Measurements from ENCODE around the gene ZFYVE28. TPM values are rescaled to one million over a fixed set of nuclear protein-coding genes. Genes with fewer than 3 reads are reported as not detected.

ZFYVE28 gene
- total RNA-seq, 3 donors from 2014 or later = 12.3 to 14.1 (median 13.9) TPM

GRCh38 chr4:2449051-2449450 lies 30.6 kb upstream of the ZFYVE28 start:
- no peak for DNase-seq (ENCODE audit: low spot score in 2 of 2)
- TF ChIP-seq, protein P1, sequence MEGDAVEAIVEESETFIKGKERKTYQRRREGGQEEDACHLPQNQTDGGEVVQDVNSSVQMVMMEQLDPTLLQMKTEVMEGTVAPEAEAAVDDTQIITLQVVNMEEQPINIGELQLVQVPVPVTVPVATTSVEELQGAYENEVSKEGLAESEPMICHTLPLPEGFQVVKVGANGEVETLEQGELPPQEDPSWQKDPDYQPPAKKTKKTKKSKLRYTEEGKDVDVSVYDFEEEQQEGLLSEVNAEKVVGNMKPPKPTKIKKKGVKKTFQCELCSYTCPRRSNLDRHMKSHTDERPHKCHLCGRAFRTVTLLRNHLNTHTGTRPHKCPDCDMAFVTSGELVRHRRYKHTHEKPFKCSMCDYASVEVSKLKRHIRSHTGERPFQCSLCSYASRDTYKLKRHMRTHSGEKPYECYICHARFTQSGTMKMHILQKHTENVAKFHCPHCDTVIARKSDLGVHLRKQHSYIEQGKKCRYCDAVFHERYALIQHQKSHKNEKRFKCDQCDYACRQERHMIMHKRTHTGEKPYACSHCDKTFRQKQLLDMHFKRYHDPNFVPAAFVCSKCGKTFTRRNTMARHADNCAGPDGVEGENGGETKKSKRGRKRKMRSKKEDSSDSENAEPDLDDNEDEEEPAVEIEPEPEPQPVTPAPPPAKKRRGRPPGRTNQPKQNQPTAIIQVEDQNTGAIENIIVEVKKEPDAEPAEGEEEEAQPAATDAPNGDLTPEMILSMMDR (IDR thresholded peaks at IDR 0.05) = no peak
- no peak for TF ChIP-seq POLR2AphosphoS5 (IDR thresholded peaks at IDR 0.05)
- TF ChIP-seq POLR2A (IDR thresholded peaks at IDR 0.05) = no peak
- Histone ChIP-seq H3K27me3 (no peaks in the 10 kb centered on the region), H3K4me1 (no peaks in the 10 kb centered on the region), H3K4me3 (no peak overlapping the region), H3K36me3 (no peaks in the 10 kb centered on the region), H3K9me3 (no peaks in the 10 kb centered on the region), H3K27ac (no peak overlapping the region)
- intact Hi-C loops (cut with DNase I; ENCODE audit: low total_unique reads) = no loop called here

- Histone ChIP-seq H3K9me3 (no peaks in the 10 kb centered on the region), H3K27ac (no peak overlapping the region), H3K4me3 (no peak overlapping the region), H3K4me1 (no peaks in the 10 kb centered on the region), H3K36me3 (no peaks in the 10 kb centered on the region), H3K27me3 (no peaks in the 10 kb centered on the region)
- TF ChIP-seq POLR2A (IDR thresholded peaks at IDR 0.05) = no peak
- no peak for TF ChIP-seq POLR2AphosphoS5 (IDR thresholded peaks at IDR 0.05)
- TF ChIP-seq, protein P1 (IDR thresholded peaks at IDR 0.05) = no peak
- intact Hi-C loops (cut with DNase I; ENCODE audit: low total_unique reads) = no loop called here
- DNase-seq (ENCODE audit: low spot score in 2 of 2) = no peak
Observed at GRCh38 chr4:2448589-2448988, 30.1 kb upstream of the ZFYVE28 start.

DNA sequence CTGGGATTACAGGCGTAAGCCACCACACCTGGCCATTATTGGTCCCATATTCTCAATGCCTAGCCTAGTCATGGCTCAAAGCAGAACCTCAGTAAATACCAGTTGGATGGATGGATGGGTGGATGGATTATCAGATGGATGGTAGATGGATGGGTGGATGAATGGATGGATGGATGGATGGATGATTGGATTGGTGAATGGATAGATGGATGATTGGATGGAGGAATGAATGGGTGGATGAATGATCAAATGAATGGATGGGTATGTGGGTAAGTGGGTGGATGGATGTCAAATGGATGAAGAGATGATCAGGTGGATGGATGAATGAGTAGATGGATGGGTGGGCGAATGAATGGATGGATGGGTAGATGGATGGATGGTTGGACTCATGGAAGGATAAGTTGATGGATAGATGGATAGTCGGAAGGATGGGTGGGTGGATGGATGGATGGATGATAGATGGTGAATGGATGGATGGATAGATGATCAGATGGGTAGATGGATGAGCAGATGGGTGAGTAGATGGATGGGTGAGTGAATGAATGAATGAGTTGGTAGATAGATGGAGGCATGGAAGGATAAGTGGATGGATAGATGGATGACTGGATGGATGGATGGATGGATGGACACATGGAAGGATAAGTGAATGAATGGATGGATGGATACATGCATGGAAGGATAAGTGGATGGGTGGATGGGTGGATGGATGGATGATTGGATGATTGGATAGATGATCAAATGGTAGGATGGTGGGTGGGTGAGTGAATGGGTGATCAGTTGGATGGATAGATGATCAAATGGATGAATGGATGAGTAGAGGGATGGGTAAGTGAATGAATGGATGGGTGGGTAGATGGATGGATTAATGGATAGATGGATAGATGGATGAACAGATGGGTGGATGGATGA lies 28.5 kb upstream of the ZFYVE28 start:
- Histone ChIP-seq H3K4me3 (no peak overlapping the region), H3K27ac (no peak overlapping the region), H3K36me3 (no peaks in the 10 kb centered on the region), H3K4me1 (no peaks in the 10 kb centered on the region), H3K9me3 (no peaks in the 10 kb centered on the region), H3K27me3 (no peaks in the 10 kb centered on the region)
- no peak for DNase-seq (ENCODE audit: low spot score in 2 of 2)
- no peak for TF ChIP-seq POLR2A (IDR thresholded peaks at IDR 0.05)
- TF ChIP-seq, protein P1 (IDR thresholded peaks at IDR 0.05) = no peak
- no peak for TF ChIP-seq POLR2AphosphoS5 (IDR thresholded peaks at IDR 0.05)
- intact Hi-C loops (cut with DNase I; ENCODE audit: low total_unique reads) = no loop called here

DNA sequence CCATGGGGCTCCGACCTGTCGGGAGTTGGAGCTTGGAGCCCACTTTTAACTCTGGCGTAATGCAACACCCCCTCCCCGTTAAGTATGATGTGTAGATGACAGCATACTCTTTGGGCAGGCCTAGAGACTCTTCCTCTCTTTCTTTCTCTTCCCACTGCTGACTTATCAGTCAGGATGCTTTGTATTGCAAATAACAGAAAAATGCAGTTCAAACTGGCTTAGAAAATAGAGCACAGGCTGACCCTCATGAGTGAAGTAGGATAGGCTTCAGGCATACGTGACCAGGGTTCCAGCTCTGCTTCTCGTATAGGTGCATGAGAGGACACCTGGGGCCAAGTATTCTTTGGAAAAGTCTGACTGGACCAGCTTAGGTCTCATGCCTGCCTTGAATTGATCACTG lies 27.1 kb upstream of the ZFYVE28 start:
- no peaks in the 10 kb centered on the region for H3K36me3 ChIP-seq
- no peaks in the 10 kb centered on the region for H3K4me1 ChIP-seq
- H3K27ac ChIP-seq = no peak overlapping the region
- TF ChIP-seq, protein P1 (IDR thresholded peaks at IDR 0.05) = no peak
- TF ChIP-seq POLR2AphosphoS5 (IDR thresholded peaks at IDR 0.05) (no peak), POLR2A (IDR thresholded peaks at IDR 0.05) (no peak)
- DNase-seq (ENCODE audit: low spot score in 2 of 2) = no peak
- H3K27me3 ChIP-seq = no peaks in the 10 kb centered on the region
- intact Hi-C loops (cut with DNase I; ENCODE audit: low total_unique reads) = no loop called here
- no peak overlapping the region for H3K4me3 ChIP-seq
- no peaks in the 10 kb centered on the region for H3K9me3 ChIP-seq

DNA sequence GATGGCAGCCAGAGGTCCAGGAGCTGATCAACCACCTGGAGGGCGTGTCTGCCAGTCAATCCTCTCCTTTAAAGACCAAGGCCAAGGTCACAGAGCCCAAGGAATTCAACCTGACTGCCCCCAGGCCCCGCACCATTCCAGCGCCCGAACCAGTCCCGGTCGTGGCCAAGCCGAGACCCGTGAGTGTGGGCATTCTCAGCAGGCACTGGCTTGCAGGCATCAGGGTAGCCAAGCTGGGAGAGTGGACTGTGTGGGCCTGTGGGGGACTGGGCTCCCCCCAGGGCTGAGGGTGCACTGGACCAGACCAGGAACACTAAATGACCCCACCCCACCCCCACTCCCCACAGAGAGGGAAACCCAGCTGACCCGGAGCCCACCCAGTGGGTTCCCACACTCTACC lies 26.7 kb upstream of the ZFYVE28 start:
- H3K36me3 ChIP-seq = no peaks in the 10 kb centered on the region
- intact Hi-C loops (cut with DNase I; ENCODE audit: low total_unique reads) = no loop called here
- H3K27me3 ChIP-seq = no peaks in the 10 kb centered on the region
- TF ChIP-seq, protein P1 (IDR thresholded peaks at IDR 0.05) = no peak
- TF ChIP-seq POLR2A (IDR thresholded peaks at IDR 0.05) = no peak
- no peak for TF ChIP-seq POLR2AphosphoS5 (IDR thresholded peaks at IDR 0.05)
- no peak overlapping the region for H3K4me3 ChIP-seq
- no peak overlapping the region for H3K27ac ChIP-seq
- H3K9me3 ChIP-seq = no peaks in the 10 kb centered on the region
- no peak for DNase-seq (ENCODE audit: low spot score in 2 of 2)
- no peaks in the 10 kb centered on the region for H3K4me1 ChIP-seq
